Spleen (tissue), 7 donors: ENCODE measurements around the gene SOST.

Experiments used
- CTCF ChIP-seq, 11 experiments: fragments of 200-600 bp in 7 of 11; fragments of 450-650 bp in 4 of 11; sonication (generic) in 4 of 11; IDR thresholded peaks in 8 of 11; conservative IDR thresholded peaks in 3 of 11; 1 replicate in 7 of 11; 2 replicates in 4 of 11; pipeline versions ENCODE4 v1.4.0 to v1.8.0; 2016 to 2021; ENCODE audit warnings: antibody characterized with exemption in 11 of 11, inconsistent platforms in 4 of 11, mild to moderate bottlenecking in 1 of 11
- POLR2A ChIP-seq, 3 donors: fragments of 450-650 bp; IDR thresholded peaks; one replicate each; pipeline ENCODE4 v1.5.1; 2017; ENCODE audit warnings: antibody characterized with exemption in 3 of 3, mild to moderate bottlenecking in 1 of 3
- POLR2AphosphoS5 ChIP-seq, 3 donors: sonication (generic); formaldehyde crosslinking; IDR thresholded peaks; one replicate each; pipeline ENCODE4 v1.5.1; 2017; ENCODE audit warnings: antibody characterized with exemption in 3 of 3
- donor health status: DM: no; HTN: no; CAD: no; lungs with moderate emphysema.
- donor health status: DM: no; HTN: no; CAD: no.
- donor health status: DM: no; HTN: no; CAD: no.

GRCh38 chr17:43728081-43728480, 30.5 kb downstream of the SOST start:
- TF ChIP-seq CTCF (IDR thresholded peaks at IDR 0.05 in 8 of 11, conservative IDR thresholded peaks at IDR 0.05 in 3 of 11) (no peak), POLR2A (IDR thresholded peaks at IDR 0.05) (no peak), POLR2AphosphoS5 (IDR thresholded peaks at IDR 0.05) (no peak)
